ENCODE results near the gene ATN1. TPM values are rescaled to one million over a fixed set of nuclear protein-coding genes. Genes with fewer than 3 reads are reported as not detected.

ATN1 gene
- total RNA-seq, 4 donors from 2014 or later = 59.1 to 160 (median 112) TPM

- Histone ChIP-seq H3K27ac (peak overlapping the region; percentile 57 to 95 (median 91)), H3K36me3 (no peaks in the 10 kb centered on the region), H3K4me3 (no peak overlapping the region), H3K27me3 (no peaks in the 10 kb centered on the region), H3K4me1 (peaks cover 19 to 55% (median 33%) of the 10 kb centered on the region in 4 donors), H3K9me3 (no peaks in the 10 kb centered on the region)
- intact Hi-C loops (cut with DNase I; ENCODE audit: low total_unique reads) = no loop called here
- in situ Hi-C loops (cut with MboI; ENCODE audit: low pct_ligation_motif_present in 1 of 4, low pct_unique_long_range_greater_than_20kb in 1 of 4, low sequenced_read_pairs in 3 of 4) = no loop called here
- TF ChIP-seq EP300 (IDR thresholded peaks at IDR 0.05; ENCODE audit: low read depth) = no peak
- TF ChIP-seq POLR2AphosphoS5 (IDR thresholded peaks at IDR 0.05) = peak in 1 of 3 donors; percentile 43
- no peak for TF ChIP-seq CTCF (IDR thresholded peaks at IDR 0.05)
- peak; percentile 38 for TF ChIP-seq POLR2A (IDR thresholded peaks at IDR 0.05)
- WGBS, 2 donors (ENCODE audit: low coverage in 1 of 2) = 60 to 89% methylated on average over 3 to 24 of the region's 24 CpGs
- DNase-seq = peak; percentile 75
Observed at GRCh38 chr12:6959058-6959804, 31.5 kb downstream of the ATN1 start.

- TF ChIP-seq EP300 (IDR thresholded peaks at IDR 0.05; ENCODE audit: low read depth) (no peak), POLR2AphosphoS5 (IDR thresholded peaks at IDR 0.05) (no peak), CTCF (IDR thresholded peaks at IDR 0.05) (no peak), POLR2A (IDR thresholded peaks at IDR 0.05) (no peak)
- 86% methylated on average over 16 of the region's 26 CpGs; no CpG with 5 or more reads in 1 of the 2 donors for WGBS, 2 donors (ENCODE audit: low coverage in 1 of 2)
- Histone ChIP-seq H3K9me3 (no peaks in the 10 kb centered on the region), H3K4me1 (peaks cover 23 to 55% (median 35%) of the 10 kb centered on the region in 4 donors), H3K36me3 (no peaks in the 10 kb centered on the region), H3K27me3 (no peaks in the 10 kb centered on the region), H3K4me3 (no peak overlapping the region), H3K27ac (peak overlapping the region; percentile 89 to 95 (median 94))
- intact Hi-C loops (cut with DNase I; ENCODE audit: low total_unique reads) (loop anchor here (10.0 kb wide), 1 partner anchor 145 kb away; the partner anchor contains the start of gene C1RL), in situ Hi-C loops (cut with MboI; ENCODE audit: low pct_ligation_motif_present in 1 of 4, low pct_unique_long_range_greater_than_20kb in 1 of 4, low sequenced_read_pairs in 3 of 4) (no loop called here)
- DNase-seq = no peak
Observed at GRCh38 chr12:6959805-6960592, 32.2 kb downstream of the ATN1 start.

GRCh38 chr12:6960593-6961277 lies 33.0 kb downstream of the ATN1 start:
- peak; percentile 58 for DNase-seq
- intact Hi-C loops (cut with DNase I; ENCODE audit: low total_unique reads) = loop anchor here (10.0 kb wide), 1 partner anchor 144 kb away; the partner anchor contains the start of gene C1RL
- H3K9me3 ChIP-seq = no peaks in the 10 kb centered on the region
- peaks cover 23 to 57% (median 38%) of the 10 kb centered on the region in 4 donors for H3K4me1 ChIP-seq
- TF ChIP-seq CTCF (IDR thresholded peaks at IDR 0.05) (peak in 1 of 5 experiments; percentile 35), POLR2AphosphoS5 (IDR thresholded peaks at IDR 0.05) (no peak)
- H3K36me3 ChIP-seq = peaks cover 0 to under 1% (median 0%) of the 10 kb centered on the region in 4 donors
- peak overlapping the region in 2 of 4 donors; percentile 54 to 62 for H3K4me3 ChIP-seq
- peak overlapping the region; percentile 89 to 95 (median 94) for H3K27ac ChIP-seq
- no peaks in the 10 kb centered on the region for H3K27me3 ChIP-seq
- 35 to 74% methylated on average over 2 to 12 of the region's 13 CpGs for WGBS, 2 donors (ENCODE audit: low coverage in 1 of 2)
- in situ Hi-C loops (cut with MboI; ENCODE audit: low pct_ligation_motif_present in 1 of 4, low pct_unique_long_range_greater_than_20kb in 1 of 4, low sequenced_read_pairs in 3 of 4) = no loop called here

Data from transverse colon (tissue), 4 donors.